Psoas muscle (tissue), 8 donors: ENCODE results near the gene OSGEPL1. TPM values are rescaled to one million over a fixed set of nuclear protein-coding genes. Genes with fewer than 3 reads are reported as not detected.

ENCODE experiments used
- ATAC-seq, 4 donors: fragments of 200-7000 bp; cut with Tn5 transposase; one replicate each; pipeline ENCODE4 v1.9.1; 2020; ENCODE audit warnings: moderate library complexity in 3 of 4, mild to moderate bottlenecking in 2 of 4
- DNase-seq, 2 donors: peaks; one replicate each; pipeline ENCODE4 v3.0.0-alpha.2; 2020
- H3K27ac ChIP-seq: fragments of 200-600 bp; one replicate; pipeline ENCODE4 v1.8.0; 2022
- H3K27me3 ChIP-seq, 3 donors: fragments of 200-600 bp in 1 of 3; one replicate each; pipeline versions ENCODE4 v1.6.1 to v1.8.0; 2013 to 2022; ENCODE audit warnings: low read length in 2 of 3, mild to moderate bottlenecking in 2 of 3, moderate library complexity in 1 of 3; ENCODE audit not compliant: insufficient read depth in 3 of 3
- H3K36me3 ChIP-seq, 2 donors: fragments of 200-600 bp in 1 of 2; one replicate each; pipeline versions ENCODE4 v1.6.1 to v1.8.0; 2013 to 2022; ENCODE audit warnings: low read depth in 1 of 2, mild to moderate bottlenecking in 1 of 2, moderate library complexity in 1 of 2; ENCODE audit not compliant: insufficient read depth in 1 of 2
- H3K4me1 ChIP-seq: fragments of 200-600 bp; one replicate; pipeline ENCODE4 v1.8.0; 2022
- H3K4me3 ChIP-seq: fragments of 200-600 bp; one replicate; pipeline ENCODE4 v1.8.0; 2022; ENCODE audit warnings: mild to moderate bottlenecking
- H3K9me3 ChIP-seq: fragments of 200-600 bp; one replicate; pipeline ENCODE4 v1.8.0; 2022
- CTCF ChIP-seq: fragments of 200-600 bp; IDR thresholded peaks from one replicate; pipeline ENCODE4 v1.8.0; 2022; ENCODE audit warnings: antibody characterized with exemption
- WGBS, 3 donors: extraction: QIAGEN DNeasy Blood & Tissue Kit; methylation state at CpG; one replicate each; pipeline versions ENCODE4 v1.1.6 to v1.1.7; 2013; 5-methylcytosine and 5-hydroxymethylcytosine counted together
- intact Hi-C, 2 donors: fragments of 100-400 bp; cut with DNase I; formaldehyde crosslinking; loops; one replicate each; pipeline versions ENCODE4 v1.11.0 to v1.14.2; 2022
- polyA plus RNA-seq, 3 donors: library from polyadenylated mRNA; stranded (reverse); fragments of 200-250 nt; gene quantifications; one replicate each; pipeline ENCODE4 v1.2.3, GENCODE V29; 2013
- total RNA-seq, 4 donors: library from RNA; stranded (reverse); fragmentation: NEBNext Ultra II Directional in 2 of 4; extraction: Animal tissue kit (Norgen Biotek cat#: 25700) in 2 of 4; gene quantifications; one replicate each; pipeline versions ENCODE4 v1.2.1 to v1.2.4, GENCODE V29; 2021 to 2023
- donor health status: healthy with polysubstance abuse.
- donor health status: DM: no; HTN: no; CAD: no; lungs with moderate emphysema.
- donor health status: Bipolar disorder and iron deficiency.
- donor health status: healthy.
- donor health status: DM: yes; HTN: yes; CAD: no.
- donor health status: DM: no; HTN: no; CAD: no.
- donor health status: DM: no; HTN: no; CAD: no.
- donor health status: DM: yes; HTN: yes; CAD: no.

Gene OSGEPL1
- total and polyA plus RNA-seq, 7 donors, result 2.9 to 12.3 (median 4.4) TPM

- peaks cover 28% of the 10 kb centered on the region for H3K4me1 ChIP-seq
- no peak overlapping the region for H3K4me3 ChIP-seq
- no peak overlapping the region for H3K27ac ChIP-seq
- no peak for TF ChIP-seq CTCF
- ATAC-seq, result no peak
- no peak for DNase-seq
- no peaks in the 10 kb centered on the region for H3K27me3 ChIP-seq
- peaks cover 2 to 34% of the 10 kb centered on the region in 2 donors for H3K36me3 ChIP-seq
- intact Hi-C loops, result loop anchor here (5.0 kb wide), 2 partner anchors 268 to 273 kb away; no protein-coding TSS in a partner anchor
- no peaks in the 10 kb centered on the region for H3K9me3 ChIP-seq
Measured at GRCh38 chr2:189799030-189799331, 36.4 kb upstream of the OSGEPL1 start.

DNA sequence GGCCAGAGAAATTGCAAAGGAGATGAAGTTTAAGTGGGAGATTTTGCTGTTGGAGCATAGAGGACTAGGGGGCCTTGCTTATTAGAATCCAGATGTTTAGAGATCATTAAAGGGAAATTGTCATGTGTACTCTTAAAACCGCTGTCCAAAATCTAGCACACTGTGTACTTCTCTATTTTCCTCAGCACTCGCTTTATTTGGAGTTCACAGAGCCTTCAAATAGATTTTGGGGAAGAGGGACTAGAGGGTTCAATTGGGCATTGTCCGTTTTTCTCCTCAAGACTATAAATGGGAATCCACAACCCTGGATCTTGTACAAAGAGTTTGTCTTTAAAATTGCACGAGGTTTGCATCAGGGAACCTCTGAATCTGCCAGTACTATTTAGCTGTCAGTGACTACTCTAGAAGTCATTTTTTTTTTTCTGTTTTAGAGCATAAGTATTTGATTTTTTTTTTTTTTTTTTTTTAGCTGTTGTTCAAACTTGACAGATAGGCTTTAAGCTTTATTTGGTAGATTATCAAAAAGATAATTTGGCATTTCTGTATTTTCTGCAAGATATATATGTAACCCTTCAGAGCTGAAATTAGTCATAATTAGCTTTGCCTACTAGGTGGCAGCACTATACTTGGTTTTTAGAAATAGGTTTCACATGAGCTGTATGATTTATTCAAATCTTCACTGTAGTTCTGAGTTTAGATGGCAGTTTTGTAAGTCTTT is 35.9 kb upstream of the OSGEPL1 start:
- intact Hi-C loops, result loop anchor here (5.0 kb wide), 2 partner anchors 269 to 274 kb away; no protein-coding TSS in a partner anchor
- TF ChIP-seq CTCF, result peak; percentile 55
- no peak overlapping the region for H3K4me3 ChIP-seq
- peak in 3 of 4 donors; percentile 60 to 87 (median 73) for ATAC-seq
- H3K27ac ChIP-seq, result peak overlapping the region; percentile 2
- H3K4me1 ChIP-seq, result peaks cover 28% of the 10 kb centered on the region
- no peaks in the 10 kb centered on the region for H3K9me3 ChIP-seq
- H3K27me3 ChIP-seq, result no peaks in the 10 kb centered on the region
- H3K36me3 ChIP-seq, result peaks cover 2 to 39% of the 10 kb centered on the region in 2 donors
- WGBS, 3 donors, result 56 to 74% (median 71%) methylated on average over 4 of the region's 4 CpGs
- DNase-seq, result no peak

- WGBS, 3 donors, result 89 to 91% (median 89%) methylated on average over 6 of the region's 6 CpGs
- Histone ChIP-seq H3K27ac (peak overlapping the region; percentile 2), H3K4me1 (peaks cover 28% of the 10 kb centered on the region), H3K4me3 (no peak overlapping the region), H3K36me3 (peaks cover 2 to 44% of the 10 kb centered on the region in 2 donors), H3K9me3 (no peaks in the 10 kb centered on the region), H3K27me3 (no peaks in the 10 kb centered on the region)
- DNase-seq (no peak), ATAC-seq (peak in 1 of 4 donors; percentile 31)
- TF ChIP-seq CTCF, result no peak
- intact Hi-C loops, result loop anchor here (5.0 kb wide), 2 partner anchors 269 to 274 kb away; no protein-coding TSS in a partner anchor
Measured at GRCh38 chr2:189797902-189798301, 35.3 kb upstream of the OSGEPL1 start.

DNA sequence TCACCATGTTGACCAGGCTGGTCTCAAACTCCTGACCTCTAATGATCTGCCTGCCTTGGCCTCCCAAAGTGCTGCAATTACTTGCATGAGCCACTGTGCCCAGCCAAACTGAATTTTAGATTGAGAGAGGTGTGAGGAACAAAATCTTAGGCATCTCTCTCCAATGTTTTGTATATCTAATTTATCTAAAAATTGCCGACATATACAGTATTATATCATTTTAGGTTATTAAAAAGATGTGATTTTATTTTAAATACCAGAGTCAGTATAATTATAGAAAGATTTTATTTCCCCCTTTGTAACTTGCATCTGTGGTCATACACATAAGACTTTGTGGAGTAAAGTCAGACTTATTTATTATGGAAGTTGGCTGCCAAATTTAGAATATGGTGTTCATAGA is 31.7 kb upstream of the OSGEPL1 start:
- 95 to 96% (median 95%) methylated on average over 1 of the region's 1 CpG for WGBS, 3 donors
- H3K36me3 ChIP-seq, result peaks cover 0 to 76% of the 10 kb centered on the region in 2 donors

More for the DNA sequence above, 31.7 kb upstream of the OSGEPL1 start:
- Histone ChIP-seq H3K9me3 (no peaks in the 10 kb centered on the region), H3K4me1 (peaks cover 19% of the 10 kb centered on the region), H3K27ac (no peak overlapping the region), H3K4me3 (no peak overlapping the region), H3K27me3 (no peaks in the 10 kb centered on the region)
- ATAC-seq, result no peak
- no peak for DNase-seq
- no peak for TF ChIP-seq CTCF
- intact Hi-C loops, result no loop called here
